ENCODE measurements around the gene KDM2B. TPM values are rescaled to one million over a fixed set of nuclear protein-coding genes. Genes with fewer than 3 reads are reported as not detected.

Gene KDM2B
- polyA plus RNA-seq, 3 donors, result 9.7 to 68.1 (median 9.7) TPM

DNA sequence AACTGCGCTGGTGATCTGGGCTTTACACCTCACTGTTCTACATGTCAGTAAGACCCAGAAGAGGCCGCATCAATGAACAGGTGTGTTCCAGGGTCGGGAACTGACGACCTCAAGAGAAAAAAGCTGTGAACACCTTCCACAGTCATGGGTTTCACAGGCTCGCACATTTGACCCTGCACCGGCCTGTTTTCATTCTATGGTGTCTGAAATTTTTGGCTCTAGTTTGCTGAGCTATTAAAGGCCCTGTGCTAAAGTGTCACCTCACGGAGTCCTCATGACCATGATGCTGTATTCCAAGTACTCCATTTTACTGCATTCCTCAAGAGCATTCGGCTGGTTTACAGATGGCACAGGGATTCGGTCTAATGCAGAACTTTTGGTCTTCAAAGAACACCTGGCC lies 78.9 kb downstream of the KDM2B start:
- WGBS (ENCODE audit: insufficient coverage), result 94% methylated on average over 8 of the region's 9 CpGs
- H3K36me3 ChIP-seq (replicated peaks in 1 of 2; ENCODE audit: control insufficient read depth in 1 of 2, insufficient read depth in 2 of 2, low read length in 2 of 2), result peaks cover 6 to 40% of the 10 kb centered on the region in 2 donors
- no peaks in the 10 kb centered on the region for H3K27me3 ChIP-seq (ENCODE audit: control insufficient read depth in 2 of 2, insufficient read depth in 2 of 2, low read length in 2 of 2)
- peaks cover 3 to 4% of the 10 kb centered on the region in 2 donors for H3K4me1 ChIP-seq (ENCODE audit: control insufficient read depth in 1 of 2, insufficient read depth in 2 of 2, low read length in 2 of 2)
- Mint-ChIP-seq H3K27ac (no peak overlapping the region), H3K4me1 (peaks cover 6% of the 10 kb centered on the region), H3K36me3 (peaks cover 38 to 65% of the 10 kb centered on the region in 2 donors), H3K27me3 (ENCODE audit: low read depth in 3 of 3) (peaks cover 0 to 3% (median 2%) of the 10 kb centered on the region in 3 donors), H3K9me3 (no peaks in the 10 kb centered on the region), H3K4me3 (no peak overlapping the region)
- no peak overlapping the region for H3K9ac ChIP-seq (ENCODE audit: insufficient read depth, low read length, poor library complexity, severe bottlenecking)
- no peaks in the 10 kb centered on the region for H3K79me2 ChIP-seq (ENCODE audit: insufficient read depth, low read length)
- no peak for TF ChIP-seq CTCF (IDR thresholded peaks at IDR 0.05)
- H3K4me3 ChIP-seq (replicated peaks in 1 of 3; ENCODE audit: low read depth in 2 of 3, low read length in 3 of 3), result no peak overlapping the region
- no peak for DNase-seq
- H2AFZ ChIP-seq (ENCODE audit: insufficient read depth, low read depth, low read length, poor library complexity, severe bottlenecking), result no peak overlapping the region
- H4K20me1 ChIP-seq (ENCODE audit: insufficient read depth, low read length), result no peaks in the 10 kb centered on the region
- no peaks in the 10 kb centered on the region for H3K9me3 ChIP-seq (replicated peaks in 1 of 2; ENCODE audit: control insufficient read depth in 1 of 2, insufficient read depth in 1 of 2, low read length in 2 of 2)
- no peak overlapping the region for H3K4me2 ChIP-seq (replicated peaks; ENCODE audit: extremely low read depth, low read length, poor library complexity, severe bottlenecking)
- intact Hi-C loops (cut with micrococcal nuclease), result loop anchor here (2.0 to 5.0 kb wide), 2 partner anchors 180 to 181 kb away; no protein-coding TSS in a partner anchor
- no peak overlapping the region for H3K27ac ChIP-seq (ENCODE audit: low read depth in 1 of 2, low read length in 2 of 2)

- no peak overlapping the region for H3K4me3 ChIP-seq (replicated peaks in 1 of 3; ENCODE audit: low read depth in 2 of 3, low read length in 3 of 3)
- DNase-seq, result peak; percentile 53 to 63 (median 55)
- H3K4me1 Mint-ChIP-seq, result peaks cover 8% of the 10 kb centered on the region
- 77% methylated on average over 15 of the region's 21 CpGs for WGBS (ENCODE audit: insufficient coverage)
- TF ChIP-seq CTCF (IDR thresholded peaks at IDR 0.05), result peak; percentile 97
- peak overlapping the region in 2 of 7 donors; percentile 41 to 46 for H3K27ac Mint-ChIP-seq
- H3K27ac ChIP-seq (ENCODE audit: low read depth in 1 of 2, low read length in 2 of 2), result no peak overlapping the region
- no peak overlapping the region for H3K4me3 Mint-ChIP-seq
- no peaks in the 10 kb centered on the region for H3K27me3 ChIP-seq (ENCODE audit: control insufficient read depth in 2 of 2, insufficient read depth in 2 of 2, low read length in 2 of 2)
- no peaks in the 10 kb centered on the region for H4K20me1 ChIP-seq (ENCODE audit: insufficient read depth, low read length)
- peaks cover 31 to 55% of the 10 kb centered on the region in 2 donors for H3K36me3 Mint-ChIP-seq
- H3K9me3 Mint-ChIP-seq, result no peaks in the 10 kb centered on the region
- peaks cover 0 to 3% (median 2%) of the 10 kb centered on the region in 3 donors for H3K27me3 Mint-ChIP-seq (ENCODE audit: low read depth in 3 of 3)
- no peaks in the 10 kb centered on the region for H3K9me3 ChIP-seq (replicated peaks in 1 of 2; ENCODE audit: control insufficient read depth in 1 of 2, insufficient read depth in 1 of 2, low read length in 2 of 2)
- peaks cover 6 to 39% of the 10 kb centered on the region in 2 donors for H3K36me3 ChIP-seq (replicated peaks in 1 of 2; ENCODE audit: control insufficient read depth in 1 of 2, insufficient read depth in 2 of 2, low read length in 2 of 2)
- H2AFZ ChIP-seq (ENCODE audit: insufficient read depth, low read depth, low read length, poor library complexity, severe bottlenecking), result no peak overlapping the region
- intact Hi-C loops (cut with micrococcal nuclease), result loop anchor here (2.0 to 10.0 kb wide), 4 partner anchors 167 to 275 kb away; partner anchors contain the start of gene MORN3 (in 1 of the 2)
- H3K4me2 ChIP-seq (replicated peaks; ENCODE audit: extremely low read depth, low read length, poor library complexity, severe bottlenecking), result no peak overlapping the region
- H3K4me1 ChIP-seq (ENCODE audit: control insufficient read depth in 1 of 2, insufficient read depth in 2 of 2, low read length in 2 of 2), result peaks cover 6 to 8% of the 10 kb centered on the region in 2 donors
- H3K79me2 ChIP-seq (ENCODE audit: insufficient read depth, low read length), result no peaks in the 10 kb centered on the region
- no peak overlapping the region for H3K9ac ChIP-seq (ENCODE audit: insufficient read depth, low read length, poor library complexity, severe bottlenecking)
Observed at GRCh38 chr12:121499929-121500793, 80.7 kb downstream of the KDM2B start.

Data from CD14-positive monocyte (primary cell).